Endothelial cell of umbilical vein (primary cell): ENCODE results near the gene PAX5. TPM values are rescaled to one million over a fixed set of nuclear protein-coding genes. Genes with fewer than 3 reads are reported as not detected.

Source experiments
- BruUV-seq: library from RNA; stranded (reverse); fragments of 400-500 nt; replicated peaks from 2 replicates; lab custom pipeline; 2021; lab: Mats Ljungman, UMichigan
- CTCF ChIA-PET: fragments of 300-600, 350-600 bp; sonication (Branson Sonifier 250); formaldehyde crosslinking; loops from one replicate; lab custom pipeline; 2021; ENCODE audit warnings: antibody characterized with exemption, inconsistent platforms; lab: Charles Lee
- POLR2A ChIA-PET: fragments of 300-600, 350-600 bp; sonication (Branson Sonifier 250); formaldehyde crosslinking; loops from one replicate; lab custom pipeline; 2021; ENCODE audit warnings: antibody characterized with exemption, inconsistent platforms; lab: Charles Lee
- DNase-seq: peaks from one replicate; pipeline ENCODE4 v3.0.0-alpha.2; 2011; ENCODE audit warnings: low read depth, low spot score
- FAIRE-seq: peaks from 2 replicates; lab custom pipeline; 2011; peaks lifted over from hg19 to GRCh38; lab: Jason Lieb, UNC
- H2AFZ ChIP-seq: 2 replicates; pipeline ENCODE4 v1.6.0; 2012; ENCODE audit warnings: low read depth, low read length, control low read depth, inconsistent platforms
- H3K27ac ChIP-seq: 2 replicates; pipeline ENCODE4 v1.5.1; 2011; ENCODE audit warnings: low read depth, mild to moderate bottlenecking, control low read depth, low read length, moderate library complexity; ENCODE audit not compliant: insufficient read depth
- H3K27me3 ChIP-seq, 2 experiments: 2 replicates each; pipeline versions ENCODE4 v1.6.0 to v1.6.1; 2011; ENCODE audit warnings: low read length in 2 of 2, mixed read lengths in 1 of 2; ENCODE audit not compliant: control insufficient read depth in 2 of 2, insufficient read depth in 2 of 2
- H3K36me3 ChIP-seq, 2 experiments: 2 replicates in 1 of 2; 3 replicates in 1 of 2; pipeline ENCODE4 v1.5.1; 2011; ENCODE audit warnings: low read length in 2 of 2, mild to moderate bottlenecking in 1 of 2, moderate library complexity in 1 of 2; ENCODE audit not compliant: control insufficient read depth in 2 of 2, insufficient read depth in 2 of 2; ENCODE audit errors: extremely low read depth in 1 of 2
- H3K4me1 ChIP-seq: 3 replicates; pipeline ENCODE4 v1.5.1; 2011; ENCODE audit warnings: mild to moderate bottlenecking, low read length; ENCODE audit not compliant: control insufficient read depth, insufficient read depth; ENCODE audit errors: extremely low read depth
- H3K4me2 ChIP-seq: 2 replicates; pipeline ENCODE4 v1.6.1; 2011; ENCODE audit warnings: low read length, control low read depth, mixed read lengths; ENCODE audit not compliant: insufficient read depth
- H3K4me3 ChIP-seq, 3 experiments: fragments of 200-600 bp in 1 of 3; sonication (generic), shearing (Covaris generic) in 1 of 3; replicated peaks in 1 of 3; 2 replicates each; pipeline ENCODE4 v1.5.1; 2011 to 2016; ENCODE audit warnings: control low read depth in 3 of 3, low read length in 3 of 3, mild to moderate bottlenecking in 2 of 3, inconsistent platforms in 1 of 3, low read depth in 1 of 3, moderate library complexity in 1 of 3; ENCODE audit not compliant: insufficient read depth in 1 of 3
- H3K79me2 ChIP-seq: 2 replicates; pipeline ENCODE4 v1.6.0; 2012; ENCODE audit warnings: low read length, inconsistent platforms; ENCODE audit not compliant: control insufficient read depth, insufficient read depth
- H3K9ac ChIP-seq: replicated peaks from 2 replicates; pipeline ENCODE3; 2011; ENCODE audit warnings: low read length, control low read depth; ENCODE audit not compliant: insufficient read depth; ENCODE audit errors: extremely low read depth
- H3K9me1 ChIP-seq: replicated peaks from 3 replicates; pipeline ENCODE4 v1.6.0; 2011; ENCODE audit warnings: mild to moderate bottlenecking, low read length; ENCODE audit not compliant: control insufficient read depth, insufficient read depth; ENCODE audit errors: extremely low read depth
- H3K9me3 ChIP-seq: replicated peaks from 2 replicates; pipeline ENCODE4 v1.5.1; 2012; ENCODE audit warnings: low read length, inconsistent platforms; ENCODE audit not compliant: control insufficient read depth, insufficient read depth
- H4K20me1 ChIP-seq: replicated peaks from 2 replicates; pipeline ENCODE3; 2011; ENCODE audit warnings: mild to moderate bottlenecking, low read length; ENCODE audit not compliant: control insufficient read depth, insufficient read depth; ENCODE audit errors: extremely low read depth
- EZH2 ChIP-seq: IDR thresholded peaks from 2 replicates; pipeline ENCODE4 v1.6.1; 2012; ENCODE audit warnings: borderline replicate concordance, low read depth, mild to moderate bottlenecking, moderate library complexity, low read length, inconsistent platforms; ENCODE audit not compliant: severe bottlenecking
- FOS ChIP-seq: IDR thresholded peaks from 2 replicates; pipeline ENCODE4 v1.6.1; 2011; ENCODE audit warnings: mild to moderate bottlenecking, low read length, moderate library complexity, borderline replicate concordance; ENCODE audit not compliant: insufficient read depth
- GATA2 ChIP-seq: IDR thresholded peaks from 2 replicates; pipeline ENCODE4 v1.7.0; 2011; ENCODE audit warnings: low read depth, mild to moderate bottlenecking, moderate library complexity, mixed read lengths, low read length; ENCODE audit not compliant: insufficient read length, insufficient read depth
- JUN ChIP-seq: IDR thresholded peaks from 2 replicates; pipeline ENCODE4 v1.6.1; 2011; ENCODE audit warnings: borderline replicate concordance, low read depth; ENCODE audit not compliant: insufficient read length, insufficient read depth
- MYC ChIP-seq: IDR thresholded peaks from one replicate; pipeline ENCODE4 v1.6.1; 2011; ENCODE audit warnings: mild to moderate bottlenecking, low read depth, low read length
- POLR2A ChIP-seq: IDR thresholded peaks from 2 replicates; pipeline ENCODE4 v1.6.1; 2012; ENCODE audit warnings: low read depth, mild to moderate bottlenecking, control low read depth, low read length
- dilution Hi-C: fragments of 300-500 bp; cut with MboI; formaldehyde crosslinking; loops from one replicate; pipeline ENCODE4 v1.15.0; 2019; ENCODE audit warnings: low sequenced_read_pairs; ENCODE audit not compliant: extremely low pct_ligation_motif_present
- intact Hi-C: fragments of 100-400 bp; cut with micrococcal nuclease; formaldehyde crosslinking; loops from one replicate; pipeline ENCODE4 v1.10.0; 2022
- polyA plus RNA-seq, 4 experiments: library from polyadenylated mRNA; depleted of rRNA in 3 of 4; stranded (reverse) in 3 of 4; unstranded in 1 of 4; fragments of >200 nt; gene quantifications; 2 replicates each; pipeline versions ENCODE4 v1.2.1 to v1.2.3, GENCODE V29; 2011 to 2012; ENCODE audit warnings: missing spikeins in 1 of 4
- total RNA-seq: library from RNA; stranded (reverse); gene quantifications from 2 replicates; pipeline ENCODE4 v1.2.3, GENCODE V29; 2021
- TF ChIP-seq, protein P1 (sequence below), 2 donors: IDR thresholded peaks; 1 replicate in 1 of 2; 2 replicates in 1 of 2; pipeline ENCODE4 v1.5.1; 2011; ENCODE audit warnings: low read length in 2 of 2, mild to moderate bottlenecking in 2 of 2, moderate library complexity in 2 of 2, control low read depth in 1 of 2, inconsistent platforms in 1 of 2, low read depth in 1 of 2; ENCODE audit not compliant: insufficient read depth in 1 of 2; ENCODE audit errors: extremely low read depth in 1 of 2
- TF ChIP-seq, protein P2 (sequence below): IDR thresholded peaks from 2 replicates; pipeline ENCODE4 v1.6.1; 2011; ENCODE audit not compliant: insufficient read depth, insufficient read length

The PAX5 gene
- total and polyA plus RNA-seq, 2 donors (not counting 3 experiments of a cell fraction or from before 2014, with no cell fraction given), result not detected

DNA sequence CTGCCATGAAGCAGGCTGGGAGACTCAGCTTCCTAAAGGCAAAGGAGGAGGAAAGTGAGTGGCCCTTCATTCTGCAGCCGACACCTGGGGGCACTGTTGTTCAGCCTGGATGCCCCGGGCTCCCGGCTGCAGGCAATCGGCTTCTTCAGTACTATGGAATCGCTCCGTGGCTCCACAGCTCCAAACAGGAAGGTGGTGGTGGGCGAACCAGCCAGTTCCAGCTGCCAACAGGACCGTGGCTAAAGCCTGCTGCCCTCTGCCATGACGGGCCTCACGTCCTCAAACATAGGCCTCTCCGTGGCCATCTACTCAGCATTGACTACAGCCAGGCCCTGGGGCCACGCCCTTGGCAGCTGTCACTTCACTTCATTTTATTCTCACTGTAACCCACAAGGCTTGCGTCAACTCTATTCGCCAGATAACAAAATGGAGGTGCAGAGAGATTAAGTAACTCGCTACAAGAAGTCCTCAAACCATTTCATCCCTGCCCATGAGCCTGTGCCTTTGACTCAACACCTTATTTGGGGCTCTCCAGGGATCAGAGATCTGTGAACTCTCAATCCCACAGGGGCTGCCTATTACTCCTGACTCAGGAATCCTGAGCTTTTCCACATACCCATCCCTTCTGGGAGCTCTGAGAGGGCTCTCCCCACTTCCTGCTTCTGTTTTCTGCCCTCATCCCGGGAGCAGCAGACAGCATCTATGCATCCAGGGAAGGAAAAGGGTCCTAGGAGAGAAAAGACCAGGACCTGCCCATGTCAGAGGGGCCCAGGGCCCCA, 38.0 kb downstream of the PAX5 start:
- no peaks in the 10 kb centered on the region for H3K4me1 ChIP-seq
- no peak overlapping the region for H3K4me3 ChIP-seq
- dilution Hi-C loops, result no loop called here
- no TSS peak for BruUV-seq
- TF ChIP-seq, protein P1, sequence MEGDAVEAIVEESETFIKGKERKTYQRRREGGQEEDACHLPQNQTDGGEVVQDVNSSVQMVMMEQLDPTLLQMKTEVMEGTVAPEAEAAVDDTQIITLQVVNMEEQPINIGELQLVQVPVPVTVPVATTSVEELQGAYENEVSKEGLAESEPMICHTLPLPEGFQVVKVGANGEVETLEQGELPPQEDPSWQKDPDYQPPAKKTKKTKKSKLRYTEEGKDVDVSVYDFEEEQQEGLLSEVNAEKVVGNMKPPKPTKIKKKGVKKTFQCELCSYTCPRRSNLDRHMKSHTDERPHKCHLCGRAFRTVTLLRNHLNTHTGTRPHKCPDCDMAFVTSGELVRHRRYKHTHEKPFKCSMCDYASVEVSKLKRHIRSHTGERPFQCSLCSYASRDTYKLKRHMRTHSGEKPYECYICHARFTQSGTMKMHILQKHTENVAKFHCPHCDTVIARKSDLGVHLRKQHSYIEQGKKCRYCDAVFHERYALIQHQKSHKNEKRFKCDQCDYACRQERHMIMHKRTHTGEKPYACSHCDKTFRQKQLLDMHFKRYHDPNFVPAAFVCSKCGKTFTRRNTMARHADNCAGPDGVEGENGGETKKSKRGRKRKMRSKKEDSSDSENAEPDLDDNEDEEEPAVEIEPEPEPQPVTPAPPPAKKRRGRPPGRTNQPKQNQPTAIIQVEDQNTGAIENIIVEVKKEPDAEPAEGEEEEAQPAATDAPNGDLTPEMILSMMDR (IDR thresholded peaks at IDR 0.05; ENCODE audit: extremely low read depth in 1 of 2, insufficient read depth in 1 of 2, low read depth in 1 of 2, low read length in 2 of 2), result peak; percentile 68 to 90
- TF ChIP-seq, protein P2, sequence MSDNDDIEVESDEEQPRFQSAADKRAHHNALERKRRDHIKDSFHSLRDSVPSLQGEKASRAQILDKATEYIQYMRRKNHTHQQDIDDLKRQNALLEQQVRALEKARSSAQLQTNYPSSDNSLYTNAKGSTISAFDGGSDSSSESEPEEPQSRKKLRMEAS, result no peak
- no peak for TF ChIP-seq POLR2A
- no peak for TF ChIP-seq MYC
- no peak for TF ChIP-seq GATA2
- TF ChIP-seq EZH2, result no peak
- TF ChIP-seq JUN, result no peak
- no peak for TF ChIP-seq FOS
- intact Hi-C loops, result loop anchor here (1.0 to 5.0 kb wide), 5 partner anchors 196 to 369 kb away; no protein-coding TSS in a partner anchor
- H3K9ac ChIP-seq, result no peak overlapping the region
- no peak overlapping the region for H3K27ac ChIP-seq
- ChIA-PET POLR2A (no interaction called here), CTCF (interaction anchor here (0.6 to 5.0 kb wide), 59 partner anchors 8 to 470 kb away, joined by 3 to 61 read pairs (median 5); partner anchors contain the start of genes GRHPR and ZCCHC7)
- peaks cover 4% of the 10 kb centered on the region for H3K9me3 ChIP-seq
- no peaks in the 10 kb centered on the region for H4K20me1 ChIP-seq
- FAIRE-seq (peak; percentile 87), DNase-seq (peak; percentile 68)
- H3K4me2 ChIP-seq, result no peak overlapping the region
- peaks cover 10 to 18% of the 10 kb centered on the region in 2 experiments for H3K27me3 ChIP-seq
- no peaks in the 10 kb centered on the region for H3K79me2 ChIP-seq
- H3K36me3 ChIP-seq, result no peaks in the 10 kb centered on the region
- peak overlapping the region; percentile 67 for H2AFZ ChIP-seq
- H3K9me1 ChIP-seq, result no peaks in the 10 kb centered on the region
